HCT116 (cell line): Measurements from ENCODE around the gene SMG6.

Source experiments
- EZH2 ChIP-seq: fragments of 200-600 bp; sonication (generic); IDR thresholded peaks from 2 replicates; pipeline ENCODE4 v1.6.1; 2017; ENCODE audit warnings: antibody characterized with exemption, mixed run types
- EZH2phosphoT487 ChIP-seq: fragments of 200-600 bp; IDR thresholded peaks from 2 replicates; pipeline ENCODE4 v1.6.1; 2018; ENCODE audit warnings: antibody characterized with exemption, borderline replicate concordance
- POLR2AphosphoS5 ChIP-seq: IDR thresholded peaks from 2 replicates; pipeline ENCODE4 v1.6.1; 2011; ENCODE audit warnings: mild to moderate bottlenecking, low read depth, low read length, moderate library complexity
- RAD21 ChIP-seq: IDR thresholded peaks from 2 replicates; pipeline ENCODE4 v1.6.1; 2012; ENCODE audit warnings: low read depth, mild to moderate bottlenecking
- ZBTB33 ChIP-seq: IDR thresholded peaks from 2 replicates; pipeline ENCODE4 v1.6.1; 2011; ENCODE audit warnings: mild to moderate bottlenecking, low read length, moderate library complexity; ENCODE audit not compliant: insufficient replicate concordance; ENCODE audit errors: extremely low read depth
- TF ChIP-seq, protein P1 (sequence below), 3 experiments: fragments of 200-600 bp in 1 of 3; sonication (generic) in 1 of 3; IDR thresholded peaks in 2 of 3; conservative IDR thresholded peaks in 1 of 3; 2 replicates each; pipeline ENCODE4 v1.5.1; 2012 to 2017; ENCODE audit warnings: low read depth in 2 of 3, low read length in 2 of 3, antibody characterized with exemption in 1 of 3, borderline replicate concordance in 1 of 3, control low read depth in 1 of 3, mild to moderate bottlenecking in 1 of 3, mixed read lengths in 1 of 3, mixed run types in 1 of 3, moderate library complexity in 1 of 3; ENCODE audit not compliant: insufficient read depth in 1 of 3

- no peak for TF ChIP-seq RAD21
- TF ChIP-seq, protein P1, sequence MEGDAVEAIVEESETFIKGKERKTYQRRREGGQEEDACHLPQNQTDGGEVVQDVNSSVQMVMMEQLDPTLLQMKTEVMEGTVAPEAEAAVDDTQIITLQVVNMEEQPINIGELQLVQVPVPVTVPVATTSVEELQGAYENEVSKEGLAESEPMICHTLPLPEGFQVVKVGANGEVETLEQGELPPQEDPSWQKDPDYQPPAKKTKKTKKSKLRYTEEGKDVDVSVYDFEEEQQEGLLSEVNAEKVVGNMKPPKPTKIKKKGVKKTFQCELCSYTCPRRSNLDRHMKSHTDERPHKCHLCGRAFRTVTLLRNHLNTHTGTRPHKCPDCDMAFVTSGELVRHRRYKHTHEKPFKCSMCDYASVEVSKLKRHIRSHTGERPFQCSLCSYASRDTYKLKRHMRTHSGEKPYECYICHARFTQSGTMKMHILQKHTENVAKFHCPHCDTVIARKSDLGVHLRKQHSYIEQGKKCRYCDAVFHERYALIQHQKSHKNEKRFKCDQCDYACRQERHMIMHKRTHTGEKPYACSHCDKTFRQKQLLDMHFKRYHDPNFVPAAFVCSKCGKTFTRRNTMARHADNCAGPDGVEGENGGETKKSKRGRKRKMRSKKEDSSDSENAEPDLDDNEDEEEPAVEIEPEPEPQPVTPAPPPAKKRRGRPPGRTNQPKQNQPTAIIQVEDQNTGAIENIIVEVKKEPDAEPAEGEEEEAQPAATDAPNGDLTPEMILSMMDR (IDR thresholded peaks at IDR 0.05 in 2 of 3, conservative IDR thresholded peaks at IDR 0.05 in 1 of 3; ENCODE audit: borderline replicate concordance in 1 of 3, insufficient read depth in 1 of 3, low read depth in 2 of 3, low read length in 2 of 3), result no peak
- no peak for TF ChIP-seq ZBTB33
- TF ChIP-seq EZH2phosphoT487, result no peak
- TF ChIP-seq POLR2AphosphoS5, result no peak
- no peak for TF ChIP-seq EZH2
Measured at GRCh38 chr17:2061441-2061958, 242.1 kb downstream of the SMG6 start.
